GM18870 (cell line): ENCODE data around the gene ASIC3.
A peak's percentile ranks its signal among the peaks of the same experiment; 100 is the strongest.

Experiments
- ATAC-seq: cut with Tn5 transposase; IDR thresholded peaks from one replicate; pipeline ENCODE4 v1.9.1; 2021; ENCODE audit warnings: moderate library complexity; ENCODE audit not compliant: unreplicated experiment

Gene ASIC3

GRCh38 chr7:151056666-151057505, 8.6 kb downstream of the ASIC3 start:
- ATAC-seq = no peak

DNA sequence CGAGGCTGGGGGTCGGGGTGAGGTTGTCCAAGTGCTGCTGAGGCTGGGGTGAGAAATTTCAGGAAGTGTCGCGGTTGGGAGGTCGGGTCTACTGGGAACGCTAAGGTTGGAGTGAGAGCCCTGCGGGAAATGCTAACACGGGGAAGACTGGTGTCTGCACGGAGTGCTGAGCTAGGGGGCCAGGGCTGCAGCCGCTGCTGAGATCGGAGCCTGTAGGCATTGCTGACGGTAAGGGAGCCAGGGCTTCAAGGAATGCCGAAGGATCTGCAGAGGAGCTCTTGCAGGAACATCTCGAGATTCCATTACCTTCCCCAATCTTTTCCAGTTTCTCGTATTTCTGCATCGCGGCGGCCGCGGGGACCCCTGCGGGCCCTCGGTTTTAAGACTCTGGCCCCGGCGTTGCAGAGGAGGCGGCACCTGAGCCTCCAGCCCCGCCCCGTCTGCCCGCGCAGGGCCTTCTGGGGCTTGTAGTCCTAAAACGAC, 9.2 kb downstream of the ASIC3 start, which contains the start of gene CDK5:
Gene CDK5 (minus strand): TSS at position 392 of the 483 bp plus-strand sequence. CDS start 49 bp downstream, at position 343.
- peak; percentile 30 for ATAC-seq

DNA sequence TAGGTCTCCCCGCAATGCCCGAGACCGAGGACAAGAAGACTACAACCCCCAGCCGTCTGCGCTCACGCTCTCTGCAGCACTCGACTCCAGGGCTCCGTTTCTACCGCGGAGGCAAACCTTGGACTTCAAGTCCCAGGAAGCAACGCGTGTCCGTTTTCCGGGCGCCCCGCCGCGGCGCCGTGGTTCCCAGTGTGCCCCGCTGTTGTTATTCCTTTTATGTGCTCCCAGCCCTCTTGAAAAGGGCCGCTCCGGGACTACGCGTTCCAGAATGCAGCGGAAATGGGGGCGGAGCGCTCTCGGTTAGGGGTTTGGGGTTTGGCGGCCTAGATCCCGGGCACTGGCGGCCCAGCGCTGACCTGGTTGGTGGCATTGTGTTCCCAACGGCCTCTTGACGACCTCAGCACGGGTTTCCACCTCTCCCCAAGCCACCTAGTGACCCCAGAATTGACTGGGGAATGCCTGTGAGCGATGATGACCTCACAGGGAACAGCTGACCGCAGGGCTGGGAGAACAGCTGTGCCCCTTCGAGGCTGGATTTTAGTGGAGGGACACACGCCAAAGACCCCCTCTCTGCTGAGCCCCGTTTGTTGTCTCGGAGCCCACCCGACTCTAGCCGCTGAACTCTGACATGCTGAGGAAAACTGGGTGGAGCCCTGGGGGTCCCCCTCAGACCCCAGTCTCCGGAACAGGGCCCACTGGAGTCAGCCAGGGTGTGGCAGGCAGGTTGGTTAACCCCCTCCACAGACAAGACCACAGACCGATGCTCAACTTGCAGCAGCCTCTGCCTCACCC, 9.9 kb downstream of the ASIC3 start:
- ATAC-seq = peak; percentile 79

- ATAC-seq = no peak
Measured at GRCh38 chr7:151058781-151059366, 10.5 kb downstream of the ASIC3 start.

DNA sequence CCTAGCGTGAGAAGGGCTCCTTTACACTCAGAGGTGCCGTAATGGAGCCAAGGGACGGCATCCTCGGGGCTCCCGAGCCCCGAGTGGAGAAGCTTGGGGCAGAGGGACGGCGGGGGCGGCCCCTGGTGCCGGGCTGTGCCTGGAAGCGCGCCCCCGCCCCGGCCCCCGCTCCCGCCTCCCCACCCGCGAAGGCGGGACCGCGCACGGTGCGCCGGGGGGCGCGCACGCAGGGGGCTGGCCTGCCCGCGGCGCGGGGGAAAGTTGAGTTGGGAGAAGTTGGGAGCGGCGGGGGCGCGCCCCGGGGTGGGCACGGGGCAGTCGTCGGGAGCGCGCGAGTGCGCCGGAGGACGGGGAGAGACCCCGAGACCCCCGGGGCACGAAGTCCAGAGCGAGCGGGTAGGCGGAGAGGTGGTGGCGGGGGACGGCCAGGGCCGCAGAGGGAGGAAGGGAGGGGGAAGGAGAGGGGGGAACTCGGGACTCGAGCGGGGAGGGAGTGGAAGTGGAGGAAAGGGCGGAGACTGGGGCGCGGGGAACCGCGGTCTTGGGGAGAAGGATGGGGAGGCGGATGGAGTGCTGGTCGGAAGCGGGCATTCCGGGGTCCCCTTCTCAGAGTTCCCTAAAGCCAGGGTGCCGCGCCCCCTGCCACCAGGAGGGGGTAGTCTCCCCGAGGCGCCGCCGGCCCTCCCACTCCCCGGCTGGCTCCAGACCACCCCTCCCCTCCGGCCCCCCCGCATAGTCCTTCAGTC, 11.2 kb downstream of the ASIC3 start, which contains the start of gene SLC4A2:
Gene SLC4A2 (plus strand): TSS at position 223 of the 746 bp plus-strand sequence. CDS start 2,399 bp downstream, outside the sequence.
- no peak for ATAC-seq

DNA sequence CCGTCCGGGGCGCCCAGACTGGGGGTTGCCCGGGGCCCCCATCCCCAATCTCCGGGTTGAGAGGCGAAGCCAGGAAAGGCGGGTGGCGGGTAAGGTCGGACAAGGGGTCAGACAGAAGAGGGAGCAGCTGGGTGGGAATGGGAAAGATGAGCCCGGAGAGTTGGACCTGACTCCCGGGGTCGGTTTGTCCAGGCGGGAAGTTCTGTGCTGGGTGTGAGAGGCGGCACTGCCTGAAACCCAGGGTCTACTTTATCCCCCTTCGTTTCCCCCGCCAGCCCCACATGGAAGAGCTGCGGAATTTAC, 11.7 kb downstream of the ASIC3 start:
- ATAC-seq = no peak

DNA sequence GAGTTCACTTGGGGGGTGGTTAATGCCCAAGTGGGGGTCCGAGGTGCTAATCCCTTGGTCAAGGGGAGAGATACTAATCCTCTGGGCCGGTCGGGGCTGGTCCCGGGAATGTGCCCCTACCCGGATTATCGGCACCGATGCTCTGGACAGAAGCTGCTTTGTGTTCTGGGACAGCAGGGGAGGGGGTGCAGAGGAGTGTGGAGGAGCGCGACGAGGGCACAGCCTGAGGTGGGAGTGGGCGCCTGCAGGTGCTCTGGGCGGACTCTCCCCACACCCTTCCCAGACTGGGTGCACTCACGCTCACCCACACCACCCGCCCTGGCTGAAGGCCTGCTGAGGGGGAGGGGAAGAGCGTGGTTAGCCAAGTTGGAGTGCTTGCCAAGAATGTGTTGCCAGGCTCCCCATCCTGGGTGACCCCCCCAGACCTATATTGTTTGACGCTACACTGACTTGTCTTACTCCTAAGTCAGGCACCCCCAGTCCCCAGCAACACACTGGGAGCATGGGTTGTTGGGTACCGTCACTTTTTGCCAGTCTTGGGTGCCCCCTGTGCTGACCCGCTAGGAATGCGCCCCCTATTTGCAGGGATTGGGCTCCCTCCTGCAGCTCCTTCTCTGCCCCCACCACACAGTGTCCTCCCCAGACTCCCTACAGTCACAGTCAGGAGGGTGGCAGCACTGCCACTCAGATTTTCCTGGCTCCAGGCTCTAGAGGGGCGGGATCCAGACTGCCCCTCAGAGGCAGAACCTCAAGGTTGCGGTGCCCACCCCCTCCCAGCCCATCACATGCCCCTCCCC, 12.3 kb downstream of the ASIC3 start:
- no peak for ATAC-seq

DNA sequence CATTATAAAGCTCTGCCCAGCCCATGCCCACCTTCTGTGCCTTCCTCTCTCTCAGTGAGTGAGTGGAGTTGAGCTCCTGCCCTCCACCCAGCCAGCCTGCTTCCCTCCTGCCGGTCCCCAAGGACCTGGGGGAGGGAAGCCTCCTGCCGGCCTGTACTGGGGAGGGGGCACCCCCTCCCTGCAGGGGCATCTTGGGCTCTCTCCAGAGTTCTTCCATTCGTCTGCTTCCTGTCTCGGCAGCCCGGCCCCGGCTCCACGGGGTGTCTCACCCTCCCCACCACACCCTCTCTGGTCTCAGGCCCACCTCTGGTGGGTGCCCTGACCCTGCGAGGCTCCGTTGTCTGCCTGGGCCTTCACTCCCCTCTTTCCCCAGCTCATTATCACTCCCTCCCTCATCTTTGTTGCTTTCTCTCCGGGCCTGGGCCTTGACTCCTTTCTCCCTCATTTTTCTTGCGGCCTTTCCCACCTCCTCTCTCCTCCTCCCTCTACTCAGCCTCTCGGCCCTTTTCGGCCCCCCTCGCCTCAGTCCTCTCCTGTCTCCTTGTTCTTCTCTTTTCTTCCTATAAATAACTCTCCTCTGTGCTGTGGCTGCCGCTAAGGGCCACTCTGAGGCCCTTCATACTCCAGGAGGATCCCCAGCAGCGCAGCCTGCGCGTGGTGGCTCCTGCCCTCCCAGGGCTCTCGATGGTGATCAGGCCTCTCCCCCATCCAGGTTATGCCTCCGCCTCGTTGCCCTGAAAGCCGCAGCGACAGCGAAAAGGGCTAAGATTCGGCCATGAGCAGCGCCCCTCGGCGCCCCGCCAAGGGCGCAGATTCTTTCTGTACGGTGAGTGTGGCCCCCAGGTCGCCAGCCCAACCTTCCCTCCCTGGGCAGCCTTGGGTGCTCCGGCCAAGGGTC, 13.1 kb downstream of the ASIC3 start:
- no peak for ATAC-seq

DNA sequence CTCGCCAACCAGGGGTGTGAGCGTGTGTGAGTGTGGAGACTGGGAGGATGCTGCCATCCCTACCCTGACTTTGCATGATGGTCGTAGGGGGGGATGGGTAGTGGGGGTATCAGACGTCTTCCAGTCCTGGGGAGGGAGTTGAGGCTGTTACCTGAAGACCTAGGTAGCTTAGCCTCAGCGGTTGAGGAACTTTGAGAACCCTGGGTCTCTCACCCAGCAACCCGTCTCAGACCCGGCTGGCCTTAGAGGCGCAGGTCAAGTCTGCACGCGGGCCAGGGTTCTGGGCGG, 13.7 kb downstream of the ASIC3 start:
- no peak for ATAC-seq

GRCh38 chr7:151062399-151063211, 14.3 kb downstream of the ASIC3 start:
- ATAC-seq = no peak

- ATAC-seq = no peak
Measured at GRCh38 chr7:151063212-151063561, 14.9 kb downstream of the ASIC3 start.

GRCh38 chr7:151064454-151064853, 16.1 kb downstream of the ASIC3 start:
- no peak for ATAC-seq

DNA sequence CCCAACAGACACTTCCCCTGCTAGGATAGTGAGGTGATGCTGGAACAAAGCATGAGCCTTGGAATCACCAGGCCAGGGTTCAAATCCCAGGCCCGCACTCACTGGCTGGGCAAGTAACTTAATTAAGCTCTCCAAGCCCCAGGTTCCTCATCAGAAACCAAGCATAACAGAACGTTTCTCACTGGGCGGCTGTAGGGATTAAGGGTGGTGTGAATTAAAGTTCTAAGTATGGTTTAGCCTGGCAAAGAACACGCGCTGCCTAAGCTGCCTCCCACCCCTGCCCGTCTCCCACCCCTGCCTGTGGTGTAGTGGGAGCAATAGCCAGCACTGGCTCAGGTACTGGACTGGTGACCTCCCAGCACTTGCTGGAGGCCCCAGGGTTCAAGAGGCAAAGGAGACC, 16.7 kb downstream of the ASIC3 start:
- ATAC-seq = no peak

DNA sequence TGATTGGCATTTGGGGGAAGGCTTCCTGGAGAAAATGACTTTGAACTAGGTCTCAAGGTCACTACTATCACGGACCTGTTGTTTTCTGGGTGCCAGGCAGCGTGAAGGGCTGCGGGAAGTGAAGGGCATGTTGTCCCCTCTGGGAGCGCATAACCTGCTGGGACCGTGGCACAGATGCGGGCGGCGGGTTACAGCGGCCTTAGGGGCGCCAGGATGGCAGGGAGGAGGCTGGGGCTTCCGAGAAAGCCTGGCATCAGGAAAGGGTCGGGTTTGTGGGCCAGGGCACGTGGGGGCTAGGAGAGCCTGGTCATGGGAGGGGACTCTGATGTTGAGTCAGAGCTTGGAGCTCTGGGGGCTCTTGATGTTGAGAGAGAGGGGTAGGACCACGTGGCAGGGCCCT, 17.2 kb downstream of the ASIC3 start:
- no peak for ATAC-seq

- no peak for ATAC-seq
Measured at GRCh38 chr7:151066273-151066974, 18.1 kb downstream of the ASIC3 start.

DNA sequence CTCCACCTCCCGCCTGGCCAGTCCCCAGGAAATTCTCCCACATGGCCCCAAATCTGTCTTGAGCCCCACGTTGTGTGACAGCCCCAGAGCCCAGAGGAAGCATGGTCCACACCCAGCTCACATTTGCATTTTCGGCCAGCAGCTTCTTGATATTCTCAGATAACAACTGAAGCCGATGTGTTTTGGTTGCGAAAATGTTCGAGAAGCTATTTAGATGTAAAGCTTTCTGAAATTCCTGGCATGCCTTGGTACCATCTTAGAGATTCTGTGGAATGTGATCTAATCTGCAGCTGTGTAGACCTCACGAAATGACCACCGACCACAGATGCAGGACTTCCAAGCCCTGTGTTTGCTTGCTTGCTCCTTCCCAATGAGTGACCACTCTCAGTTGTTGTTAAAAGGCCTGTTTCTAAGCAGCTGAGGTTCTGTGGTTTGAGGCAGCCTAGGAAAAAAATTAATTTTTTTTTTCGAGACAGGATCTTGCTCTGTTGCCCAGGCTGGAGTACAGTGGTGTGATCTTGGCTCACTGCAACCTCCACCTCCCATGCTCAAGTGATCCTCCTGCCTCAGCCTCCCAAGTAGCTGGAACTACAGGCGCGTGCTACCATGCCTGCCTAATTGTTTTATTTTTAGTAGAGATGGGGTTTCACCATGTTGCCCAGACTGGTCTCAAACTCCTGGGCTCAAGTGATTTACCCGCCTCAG, 19.9 kb downstream of the ASIC3 start:
- no peak for ATAC-seq

- no peak for ATAC-seq
Measured at GRCh38 chr7:151069841-151070573, 21.7 kb downstream of the ASIC3 start.
